ENCODE results near the gene RFX6. TPM values are rescaled to one million over a fixed set of nuclear protein-coding genes. Genes with fewer than 3 reads are reported as not detected.

The RFX6 gene
- total and polyA plus RNA-seq, 2 donors (not counting 1 experiment from before 2014, with no cell fraction given) = not detected

GRCh38 chr6:116872771-116873170 lies 4.3 kb upstream of the RFX6 start:
- DNase-seq (ENCODE audit: low read depth in 2 of 2) = no peak
- Histone ChIP-seq H2AFZ (ENCODE audit: low read length) (no peak overlapping the region), H3K79me2 (ENCODE audit: control insufficient read depth, insufficient read depth, low read length) (no peaks in the 10 kb centered on the region), H3K36me3 (ENCODE audit: control insufficient read depth, insufficient read depth, low read length) (no peaks in the 10 kb centered on the region), H3K9me3 (ENCODE audit: control insufficient read depth, insufficient read depth, low read depth, low read length) (no peaks in the 10 kb centered on the region), H4K20me1 (ENCODE audit: control insufficient read depth, extremely low read depth, insufficient read depth, low read length) (no peaks in the 10 kb centered on the region), H3K4me3 (replicated peaks in 1 of 4; ENCODE audit: control extremely low read depth in 1 of 4, insufficient read depth in 1 of 4, low read depth in 3 of 4, low read length in 4 of 4) (no peak overlapping the region), H3K27me3 (ENCODE audit: control insufficient read depth, insufficient read depth, low read length) (peaks cover 21% of the 10 kb centered on the region), H3K4me2 (ENCODE audit: extremely low read depth, insufficient read depth, low read length) (no peak overlapping the region), H3K4me1 (ENCODE audit: control insufficient read depth, extremely low read depth, insufficient read depth, low read length) (no peaks in the 10 kb centered on the region), H3K9ac (ENCODE audit: insufficient read depth, low read length) (no peak overlapping the region), H3K27ac (ENCODE audit: insufficient read depth, low read length) (no peak overlapping the region)
- TF ChIP-seq EZH2 (IDR thresholded peaks at IDR 0.05; ENCODE audit: low read length, missing control alignments) (no peak), CTCF (conservative IDR thresholded peaks at IDR 0.05 in 1 of 2, IDR thresholded peaks at IDR 0.05 in 1 of 2; ENCODE audit: low read depth in 1 of 2, low read length in 2 of 2) (no peak)

- TF ChIP-seq EZH2 (IDR thresholded peaks at IDR 0.05; ENCODE audit: low read length, missing control alignments) = no peak
- TF ChIP-seq CTCF (conservative IDR thresholded peaks at IDR 0.05 in 1 of 2, IDR thresholded peaks at IDR 0.05 in 1 of 2; ENCODE audit: low read depth in 1 of 2, low read length in 2 of 2) = no peak
- Histone ChIP-seq H4K20me1 (ENCODE audit: control insufficient read depth, extremely low read depth, insufficient read depth, low read length) (no peaks in the 10 kb centered on the region), H3K9ac (ENCODE audit: insufficient read depth, low read length) (no peak overlapping the region), H3K4me1 (ENCODE audit: control insufficient read depth, extremely low read depth, insufficient read depth, low read length) (no peaks in the 10 kb centered on the region), H3K79me2 (ENCODE audit: control insufficient read depth, insufficient read depth, low read length) (no peaks in the 10 kb centered on the region), H2AFZ (ENCODE audit: low read length) (no peak overlapping the region), H3K4me2 (ENCODE audit: extremely low read depth, insufficient read depth, low read length) (no peak overlapping the region), H3K36me3 (ENCODE audit: control insufficient read depth, insufficient read depth, low read length) (no peaks in the 10 kb centered on the region), H3K4me3 (replicated peaks in 1 of 4; ENCODE audit: control extremely low read depth in 1 of 4, insufficient read depth in 1 of 4, low read depth in 3 of 4, low read length in 4 of 4) (no peak overlapping the region), H3K27ac (ENCODE audit: insufficient read depth, low read length) (no peak overlapping the region), H3K27me3 (ENCODE audit: control insufficient read depth, insufficient read depth, low read length) (peaks cover 21% of the 10 kb centered on the region), H3K9me3 (ENCODE audit: control insufficient read depth, insufficient read depth, low read depth, low read length) (no peaks in the 10 kb centered on the region)
- no peak for DNase-seq (ENCODE audit: low read depth in 2 of 2)
Observed at GRCh38 chr6:116876107-116876506, 935 bp upstream of the RFX6 start.

GRCh38 chr6:116877743-116878142 lies 701 bp downstream of the RFX6 start:
- TF ChIP-seq CTCF (conservative IDR thresholded peaks at IDR 0.05 in 1 of 2, IDR thresholded peaks at IDR 0.05 in 1 of 2; ENCODE audit: low read depth in 1 of 2, low read length in 2 of 2) (no peak), EZH2 (IDR thresholded peaks at IDR 0.05; ENCODE audit: low read length, missing control alignments) (no peak)
- H2AFZ ChIP-seq (ENCODE audit: low read length) = no peak overlapping the region
- no peak for DNase-seq (ENCODE audit: low read depth in 2 of 2)

More at GRCh38 chr6:116877743-116878142, 701 bp downstream of the RFX6 start:
- Histone ChIP-seq H3K4me2 (ENCODE audit: extremely low read depth, insufficient read depth, low read length) (no peak overlapping the region), H3K9me3 (ENCODE audit: control insufficient read depth, insufficient read depth, low read depth, low read length) (no peaks in the 10 kb centered on the region), H3K27me3 (ENCODE audit: control insufficient read depth, insufficient read depth, low read length) (peaks cover 21% of the 10 kb centered on the region), H3K4me3 (replicated peaks in 1 of 4; ENCODE audit: control extremely low read depth in 1 of 4, insufficient read depth in 1 of 4, low read depth in 3 of 4, low read length in 4 of 4) (no peak overlapping the region), H3K9ac (ENCODE audit: insufficient read depth, low read length) (no peak overlapping the region), H3K27ac (ENCODE audit: insufficient read depth, low read length) (no peak overlapping the region), H3K79me2 (ENCODE audit: control insufficient read depth, insufficient read depth, low read length) (no peaks in the 10 kb centered on the region), H4K20me1 (ENCODE audit: control insufficient read depth, extremely low read depth, insufficient read depth, low read length) (no peaks in the 10 kb centered on the region), H3K4me1 (ENCODE audit: control insufficient read depth, extremely low read depth, insufficient read depth, low read length) (no peaks in the 10 kb centered on the region), H3K36me3 (ENCODE audit: control insufficient read depth, insufficient read depth, low read length) (no peaks in the 10 kb centered on the region)
